GM12891 (cell line): ENCODE results near the gene TRIM63.

ENCODE experiments used
- POLR2A ChIP-seq: IDR thresholded peaks from 2 replicates; pipeline ENCODE4 v1.6.1; 2011; ENCODE audit warnings: low read depth, low read length, control low read depth
- POLR2AphosphoS5 ChIP-seq: IDR thresholded peaks from 2 replicates; pipeline ENCODE4 v1.6.1; 2011; ENCODE audit warnings: low read depth, low read length, control low read depth
- TAF1 ChIP-seq: IDR thresholded peaks from 2 replicates; pipeline ENCODE4 v1.6.1; 2011; ENCODE audit warnings: low read depth, low read length, control low read depth

- TF ChIP-seq POLR2A (no peak), POLR2AphosphoS5 (no peak), TAF1 (no peak)
Observed at GRCh38 chr1:26005434-26006105, 61.9 kb downstream of the TRIM63 start.
